UCSD-AML1 (cell line): ENCODE data around the gene SV2B.

ENCODE experiments used
- DNase-seq: peaks from one replicate; lab custom pipeline; 2025; ENCODE audit not compliant: unreplicated experiment; lab: John Stamatoyannopoulos, UW

The SV2B gene

GRCh38 chr15:91263632-91264531, 163.8 kb downstream of the SV2B start:
- no peak for DNase-seq

- peak; percentile 53 for DNase-seq
Observed at GRCh38 chr15:91264651-91265351, 164.7 kb downstream of the SV2B start.

GRCh38 chr15:91265416-91265940, 165.4 kb downstream of the SV2B start:
- no peak for DNase-seq

- DNase-seq = no peak
Observed at GRCh38 chr15:91268510-91268909, 168.5 kb downstream of the SV2B start.

GRCh38 chr15:91270747-91271146, 170.7 kb downstream of the SV2B start:
- no peak for DNase-seq

GRCh38 chr15:91271565-91272153, 171.6 kb downstream of the SV2B start:
- peak; percentile 46 for DNase-seq

- no peak for DNase-seq
Observed at GRCh38 chr15:91275844-91276243, 175.8 kb downstream of the SV2B start.

- no peak for DNase-seq
Observed at GRCh38 chr15:91278951-91279350, 178.9 kb downstream of the SV2B start.

- no peak for DNase-seq
Observed at GRCh38 chr15:91279486-91279885, 179.4 kb downstream of the SV2B start.

- no peak for DNase-seq
Observed at GRCh38 chr15:91281947-91282346, 181.9 kb downstream of the SV2B start.

- no peak for DNase-seq
Observed at GRCh38 chr15:91282486-91282885, 182.4 kb downstream of the SV2B start.

GRCh38 chr15:91283155-91283554, 183.1 kb downstream of the SV2B start:
- no peak for DNase-seq

GRCh38 chr15:91284758-91285466, 184.9 kb downstream of the SV2B start:
- DNase-seq = no peak

GRCh38 chr15:91289324-91289723, 189.3 kb downstream of the SV2B start:
- peak; percentile 28 for DNase-seq

- DNase-seq = no peak
Observed at GRCh38 chr15:91290553-91290952, 190.5 kb downstream of the SV2B start.

- DNase-seq = no peak
Observed at GRCh38 chr15:91291673-91292072, 191.6 kb downstream of the SV2B start.

GRCh38 chr15:91294344-91294743, 194.3 kb downstream of the SV2B start:
- DNase-seq = no peak

GRCh38 chr15:91294795-91295194, 194.7 kb downstream of the SV2B start:
- DNase-seq = no peak

- DNase-seq = no peak
Observed at GRCh38 chr15:91298101-91298500, 198.0 kb downstream of the SV2B start.

- DNase-seq = peak; percentile 20
Observed at GRCh38 chr15:91302588-91303439, 202.8 kb downstream of the SV2B start.
